KMS-11 (cell line): ENCODE data around the gene TIFAB.

Experiments used
- H2AFZ ChIP-seq: fragments of 200-600 bp; sonication (generic); 2 replicates; pipeline ENCODE4 v1.6.1; 2016; ENCODE audit warnings: antibody characterized with exemption, mixed run types, low read depth
- H3K27ac ChIP-seq: fragments of 200-600 bp; sonication (generic); 2 replicates; pipeline ENCODE4 v1.6.1; 2016; ENCODE audit warnings: mild to moderate bottlenecking, mixed run types
- H3K27me3 ChIP-seq: fragments of 200-600 bp; sonication (generic); 2 replicates; pipeline ENCODE4 v1.6.1; 2017; ENCODE audit warnings: mild to moderate bottlenecking, low read depth, mixed run types, moderate library complexity; ENCODE audit not compliant: insufficient read depth
- H3K36me3 ChIP-seq: fragments of 200-600 bp; sonication (generic); 2 replicates; pipeline ENCODE4 v1.6.1; 2017; ENCODE audit warnings: mild to moderate bottlenecking, mixed run types; ENCODE audit not compliant: insufficient read depth
- H3K4me1 ChIP-seq: fragments of 200-600 bp; sonication (generic); 2 replicates; pipeline ENCODE4 v1.6.1; 2016; ENCODE audit warnings: mild to moderate bottlenecking, low read depth, mixed run types; ENCODE audit not compliant: poor library complexity, severe bottlenecking
- H3K4me2 ChIP-seq: fragments of 200-600 bp; sonication (generic); 2 replicates; pipeline ENCODE4 v1.7.0; 2016; ENCODE audit warnings: mild to moderate bottlenecking, mixed run types
- H3K4me3 ChIP-seq: fragments of 200-600 bp; sonication (generic); IDR thresholded peaks from 2 replicates; pipeline ENCODE4 v1.6.1; 2017; ENCODE audit warnings: low read depth, low read length, mixed read lengths; ENCODE audit not compliant: insufficient read depth
- H3K79me2 ChIP-seq: fragments of 200-600 bp; sonication (generic); 2 replicates; pipeline ENCODE4 v1.6.1; 2016; ENCODE audit warnings: low read depth, mixed run types; ENCODE audit not compliant: insufficient read depth
- H3K9ac ChIP-seq: fragments of 200-600 bp; sonication (generic); 2 replicates; pipeline ENCODE4 v1.6.1; 2016; ENCODE audit warnings: mild to moderate bottlenecking, mixed run types
- H4K20me1 ChIP-seq: fragments of 200-600 bp; sonication (generic); 2 replicates; pipeline ENCODE4 v1.6.1; 2016; ENCODE audit warnings: mild to moderate bottlenecking, mixed run types; ENCODE audit not compliant: insufficient read depth
- CTCF ChIP-seq: fragments of 200-600 bp; sonication (generic); conservative IDR thresholded peaks from 2 replicates; pipeline ENCODE4 v1.6.1; 2017; ENCODE audit warnings: low read depth, mild to moderate bottlenecking, antibody characterized with exemption, low read length, moderate library complexity, mixed read lengths

The TIFAB gene

GRCh38 chr5:135490245-135491037 lies 38.3 kb upstream of the TIFAB start:
- Histone ChIP-seq H3K4me2 (no peak overlapping the region), H2AFZ (no peak overlapping the region), H4K20me1 (no peaks in the 10 kb centered on the region), H3K4me1 (no peaks in the 10 kb centered on the region), H3K9ac (no peak overlapping the region), H3K4me3 (no peak overlapping the region), H3K79me2 (no peaks in the 10 kb centered on the region), H3K27me3 (no peaks in the 10 kb centered on the region), H3K27ac (no peak overlapping the region), H3K36me3 (no peaks in the 10 kb centered on the region)
- TF ChIP-seq CTCF, result no peak

- H3K27me3 ChIP-seq, result no peaks in the 10 kb centered on the region
- H3K4me2 ChIP-seq, result no peak overlapping the region
- H3K4me1 ChIP-seq, result no peaks in the 10 kb centered on the region
- H3K79me2 ChIP-seq, result no peaks in the 10 kb centered on the region
- H3K27ac ChIP-seq, result no peak overlapping the region
- H2AFZ ChIP-seq, result no peak overlapping the region
- H3K9ac ChIP-seq, result no peak overlapping the region
- no peaks in the 10 kb centered on the region for H3K36me3 ChIP-seq
- no peak for TF ChIP-seq CTCF
- no peaks in the 10 kb centered on the region for H4K20me1 ChIP-seq
- H3K4me3 ChIP-seq, result no peak overlapping the region
These were observed 37.5 kb upstream of the TIFAB start for GRCh38 chr5:135489466-135490244.

- no peak overlapping the region for H3K4me3 ChIP-seq
- H3K27ac ChIP-seq, result no peak overlapping the region
- no peaks in the 10 kb centered on the region for H3K27me3 ChIP-seq
- no peak overlapping the region for H3K4me2 ChIP-seq
- no peak for TF ChIP-seq CTCF
- no peak overlapping the region for H3K9ac ChIP-seq
- no peak overlapping the region for H2AFZ ChIP-seq
- no peaks in the 10 kb centered on the region for H3K4me1 ChIP-seq
- H3K36me3 ChIP-seq, result no peaks in the 10 kb centered on the region
- H3K79me2 ChIP-seq, result no peaks in the 10 kb centered on the region
- no peaks in the 10 kb centered on the region for H4K20me1 ChIP-seq
These were observed 36.7 kb upstream of the TIFAB start for GRCh38 chr5:135488727-135489465.

- no peak overlapping the region for H3K9ac ChIP-seq
- no peak overlapping the region for H2AFZ ChIP-seq
- no peak for TF ChIP-seq CTCF
- no peak overlapping the region for H3K4me3 ChIP-seq
- no peak overlapping the region for H3K4me2 ChIP-seq
- no peaks in the 10 kb centered on the region for H4K20me1 ChIP-seq
- H3K4me1 ChIP-seq, result no peaks in the 10 kb centered on the region
- H3K27ac ChIP-seq, result no peak overlapping the region
- no peaks in the 10 kb centered on the region for H3K36me3 ChIP-seq
- no peaks in the 10 kb centered on the region for H3K79me2 ChIP-seq
- H3K27me3 ChIP-seq, result no peaks in the 10 kb centered on the region
These were observed 35.8 kb upstream of the TIFAB start for GRCh38 chr5:135487839-135488514.
